GM21786 (cell line): ENCODE measurements around the gene GAB3.
"Not testable (repeated sequence)": the region's sequence is repeated elsewhere in the genome, so short reads cannot be mapped to it uniquely, and the experiment has no call there.

ENCODE experiments used
- ATAC-seq: cut with Tn5 transposase; IDR thresholded peaks from one replicate; pipeline ENCODE4 v1.9.1; 2021; ENCODE audit not compliant: unreplicated experiment

The GAB3 gene

GRCh38 chrX:154724993-154725756, 25.7 kb downstream of the GAB3 start:
- ATAC-seq = peak; percentile 60

GRCh38 chrX:154721155-154721554, 29.7 kb downstream of the GAB3 start:
- no peak for ATAC-seq

- no peak for ATAC-seq
Observed at GRCh38 chrX:154720067-154720466, 30.8 kb downstream of the GAB3 start.

- ATAC-seq = no peak
Observed at GRCh38 chrX:154719132-154719675, 31.7 kb downstream of the GAB3 start.

GRCh38 chrX:154718616-154719015, 32.3 kb downstream of the GAB3 start:
- ATAC-seq = no peak

GRCh38 chrX:154717824-154718223, 33.1 kb downstream of the GAB3 start:
- no peak for ATAC-seq

GRCh38 chrX:154715825-154716224, 35.1 kb downstream of the GAB3 start:
- no peak for ATAC-seq

- peak; percentile 48 for ATAC-seq
Observed at GRCh38 chrX:154714925-154715324, 36.0 kb downstream of the GAB3 start.

GRCh38 chrX:154712781-154713740, 37.8 kb downstream of the GAB3 start:
- peak; percentile 93 for ATAC-seq

- ATAC-seq = no peak
Observed at GRCh38 chrX:154711264-154711663, 39.6 kb downstream of the GAB3 start.

GRCh38 chrX:154710309-154710708, 40.6 kb downstream of the GAB3 start:
- ATAC-seq = no peak

GRCh38 chrX:154698630-154699248, 52.1 kb downstream of the GAB3 start:
- no peak for ATAC-seq

- no peak for ATAC-seq
Observed at GRCh38 chrX:154696676-154697045, 54.2 kb downstream of the GAB3 start.

- no peak for ATAC-seq
Observed at GRCh38 chrX:154695911-154696675, 54.8 kb downstream of the GAB3 start.

- no peak for ATAC-seq
Observed at GRCh38 chrX:154693394-154693793, 57.5 kb downstream of the GAB3 start.

- not testable (repeated sequence) for ATAC-seq
Observed at GRCh38 chrX:154690438-154690837, 60.4 kb downstream of the GAB3 start.

GRCh38 chrX:154672084-154672483, 78.8 kb downstream of the GAB3 start:
- not testable (repeated sequence) for ATAC-seq

- ATAC-seq = not testable (repeated sequence)
Observed at GRCh38 chrX:154670848-154671247, 80.0 kb downstream of the GAB3 start.

- ATAC-seq = no peak
Observed at GRCh38 chrX:154661899-154662298, 89.0 kb downstream of the GAB3 start.

GRCh38 chrX:154661170-154661569, 89.7 kb downstream of the GAB3 start:
- ATAC-seq = no peak
